GM12878 (cell line): Measurements from ENCODE around the gene ANK3.

Experiments
- NR2C1 ChIP-seq: fragments of 450-650 bp; IDR thresholded peaks from 2 replicates; pipeline ENCODE4 v1.6.1; 2017; ENCODE audit warnings: antibody characterized with exemption, mild to moderate bottlenecking, moderate library complexity
- NR2F1 ChIP-seq: fragments of 450-650 bp; conservative IDR thresholded peaks from 2 replicates; pipeline ENCODE4 v1.6.1; 2017; ENCODE audit warnings: mild to moderate bottlenecking
- SRF ChIP-seq, 2 experiments: IDR thresholded peaks; 2 replicates each; pipeline ENCODE4 v1.6.1; 2011; ENCODE audit warnings: low read depth in 2 of 2, low read length in 2 of 2, mild to moderate bottlenecking in 1 of 2, moderate library complexity in 1 of 2
- ZBED1 ChIP-seq: IDR thresholded peaks from 2 replicates; pipeline ENCODE4 v1.6.1; 2016; ENCODE audit warnings: borderline replicate concordance
- ZNF274 ChIP-seq: IDR thresholded peaks from one replicate; pipeline ENCODE4 v1.8.0; 2011; ENCODE audit not compliant: insufficient read length, insufficient read depth
- TF ChIP-seq, protein P1 (sequence below), 3 experiments: IDR thresholded peaks in 2 of 3; conservative IDR thresholded peaks in 1 of 3; 2 replicates each; pipeline ENCODE4 v1.5.1; 2011; ENCODE audit warnings: low read depth in 3 of 3, low read length in 3 of 3, mild to moderate bottlenecking in 3 of 3, control low read depth in 2 of 3, moderate library complexity in 2 of 3, inconsistent platforms in 1 of 3, mixed read lengths in 1 of 3; ENCODE audit not compliant: control insufficient read depth in 2 of 3, insufficient read depth in 1 of 3; ENCODE audit errors: extremely low read depth in 1 of 3
- TF ChIP-seq, protein P2 (sequence below): fragments of 450-650 bp; IDR thresholded peaks from 2 replicates; pipeline ENCODE4 v1.6.1; 2017; ENCODE audit warnings: mild to moderate bottlenecking
- TF ChIP-seq, protein P3 (sequence below): fragments of 450-650 bp; IDR thresholded peaks from 2 replicates; pipeline ENCODE4 v1.6.1; 2016; ENCODE audit warnings: mild to moderate bottlenecking, moderate library complexity, borderline replicate concordance

DNA sequence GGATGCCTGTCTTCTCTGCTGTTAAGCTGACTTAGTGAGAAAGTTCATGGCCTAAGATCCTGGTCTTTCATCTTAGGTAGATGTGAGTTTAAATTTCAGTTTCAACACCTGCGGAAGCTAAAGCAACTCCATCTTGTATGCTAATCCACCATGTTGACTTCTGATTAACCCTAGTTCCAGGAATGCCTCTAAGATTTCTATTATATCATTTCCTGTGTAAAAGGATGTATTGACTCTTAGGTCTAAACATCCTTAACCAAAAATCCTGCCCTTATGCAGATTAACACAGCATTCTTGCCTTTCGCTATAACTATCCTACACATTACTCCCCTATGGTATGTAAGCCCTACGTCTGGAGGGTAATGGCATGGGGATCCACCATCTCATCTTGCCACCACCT is 388.9 kb downstream of the ANK3 start:
- no peak for TF ChIP-seq ZBED1
- TF ChIP-seq, protein P1, sequence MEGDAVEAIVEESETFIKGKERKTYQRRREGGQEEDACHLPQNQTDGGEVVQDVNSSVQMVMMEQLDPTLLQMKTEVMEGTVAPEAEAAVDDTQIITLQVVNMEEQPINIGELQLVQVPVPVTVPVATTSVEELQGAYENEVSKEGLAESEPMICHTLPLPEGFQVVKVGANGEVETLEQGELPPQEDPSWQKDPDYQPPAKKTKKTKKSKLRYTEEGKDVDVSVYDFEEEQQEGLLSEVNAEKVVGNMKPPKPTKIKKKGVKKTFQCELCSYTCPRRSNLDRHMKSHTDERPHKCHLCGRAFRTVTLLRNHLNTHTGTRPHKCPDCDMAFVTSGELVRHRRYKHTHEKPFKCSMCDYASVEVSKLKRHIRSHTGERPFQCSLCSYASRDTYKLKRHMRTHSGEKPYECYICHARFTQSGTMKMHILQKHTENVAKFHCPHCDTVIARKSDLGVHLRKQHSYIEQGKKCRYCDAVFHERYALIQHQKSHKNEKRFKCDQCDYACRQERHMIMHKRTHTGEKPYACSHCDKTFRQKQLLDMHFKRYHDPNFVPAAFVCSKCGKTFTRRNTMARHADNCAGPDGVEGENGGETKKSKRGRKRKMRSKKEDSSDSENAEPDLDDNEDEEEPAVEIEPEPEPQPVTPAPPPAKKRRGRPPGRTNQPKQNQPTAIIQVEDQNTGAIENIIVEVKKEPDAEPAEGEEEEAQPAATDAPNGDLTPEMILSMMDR (IDR thresholded peaks at IDR 0.05 in 2 of 3, conservative IDR thresholded peaks at IDR 0.05 in 1 of 3; ENCODE audit: control insufficient read depth in 2 of 3, extremely low read depth in 1 of 3, insufficient read depth in 1 of 3, low read depth in 3 of 3, low read length in 3 of 3): no peak
- no peak for TF ChIP-seq NR2C1
- no peak for TF ChIP-seq SRF (IDR thresholded peaks at IDR 0.05; ENCODE audit: low read depth in 2 of 2, low read length in 2 of 2)
- no peak for TF ChIP-seq NR2F1
- no peak for TF ChIP-seq ZNF274
- TF ChIP-seq, protein P2, sequence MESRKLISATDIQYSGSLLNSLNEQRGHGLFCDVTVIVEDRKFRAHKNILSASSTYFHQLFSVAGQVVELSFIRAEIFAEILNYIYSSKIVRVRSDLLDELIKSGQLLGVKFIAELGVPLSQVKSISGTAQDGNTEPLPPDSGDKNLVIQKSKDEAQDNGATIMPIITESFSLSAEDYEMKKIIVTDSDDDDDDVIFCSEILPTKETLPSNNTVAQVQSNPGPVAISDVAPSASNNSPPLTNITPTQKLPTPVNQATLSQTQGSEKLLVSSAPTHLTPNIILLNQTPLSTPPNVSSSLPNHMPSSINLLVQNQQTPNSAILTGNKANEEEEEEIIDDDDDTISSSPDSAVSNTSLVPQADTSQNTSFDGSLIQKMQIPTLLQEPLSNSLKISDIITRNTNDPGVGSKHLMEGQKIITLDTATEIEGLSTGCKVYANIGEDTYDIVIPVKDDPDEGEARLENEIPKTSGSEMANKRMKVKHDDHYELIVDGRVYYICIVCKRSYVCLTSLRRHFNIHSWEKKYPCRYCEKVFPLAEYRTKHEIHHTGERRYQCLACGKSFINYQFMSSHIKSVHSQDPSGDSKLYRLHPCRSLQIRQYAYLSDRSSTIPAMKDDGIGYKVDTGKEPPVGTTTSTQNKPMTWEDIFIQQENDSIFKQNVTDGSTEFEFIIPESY: no peak
- TF ChIP-seq, protein P3, sequence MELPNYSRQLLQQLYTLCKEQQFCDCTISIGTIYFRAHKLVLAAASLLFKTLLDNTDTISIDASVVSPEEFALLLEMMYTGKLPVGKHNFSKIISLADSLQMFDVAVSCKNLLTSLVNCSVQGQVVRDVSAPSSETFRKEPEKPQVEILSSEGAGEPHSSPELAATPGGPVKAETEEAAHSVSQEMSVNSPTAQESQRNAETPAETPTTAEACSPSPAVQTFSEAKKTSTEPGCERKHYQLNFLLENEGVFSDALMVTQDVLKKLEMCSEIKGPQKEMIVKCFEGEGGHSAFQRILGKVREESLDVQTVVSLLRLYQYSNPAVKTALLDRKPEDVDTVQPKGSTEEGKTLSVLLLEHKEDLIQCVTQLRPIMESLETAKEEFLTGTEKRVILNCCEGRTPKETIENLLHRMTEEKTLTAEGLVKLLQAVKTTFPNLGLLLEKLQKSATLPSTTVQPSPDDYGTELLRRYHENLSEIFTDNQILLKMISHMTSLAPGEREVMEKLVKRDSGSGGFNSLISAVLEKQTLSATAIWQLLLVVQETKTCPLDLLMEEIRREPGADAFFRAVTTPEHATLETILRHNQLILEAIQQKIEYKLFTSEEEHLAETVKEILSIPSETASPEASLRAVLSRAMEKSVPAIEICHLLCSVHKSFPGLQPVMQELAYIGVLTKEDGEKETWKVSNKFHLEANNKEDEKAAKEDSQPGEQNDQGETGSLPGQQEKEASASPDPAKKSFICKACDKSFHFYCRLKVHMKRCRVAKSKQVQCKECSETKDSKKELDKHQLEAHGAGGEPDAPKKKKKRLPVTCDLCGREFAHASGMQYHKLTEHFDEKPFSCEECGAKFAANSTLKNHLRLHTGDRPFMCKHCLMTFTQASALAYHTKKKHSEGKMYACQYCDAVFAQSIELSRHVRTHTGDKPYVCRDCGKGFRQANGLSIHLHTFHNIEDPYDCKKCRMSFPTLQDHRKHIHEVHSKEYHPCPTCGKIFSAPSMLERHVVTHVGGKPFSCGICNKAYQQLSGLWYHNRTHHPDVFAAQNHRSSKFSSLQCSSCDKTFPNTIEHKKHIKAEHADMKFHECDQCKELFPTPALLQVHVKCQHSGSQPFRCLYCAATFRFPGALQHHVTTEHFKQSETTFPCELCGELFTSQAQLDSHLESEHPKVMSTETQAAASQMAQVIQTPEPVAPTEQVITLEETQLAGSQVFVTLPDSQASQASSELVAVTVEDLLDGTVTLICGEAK: no peak
